Measurements from ENCODE around the gene MADD.
"Not testable (repeated sequence)": the region's sequence is repeated elsewhere in the genome, so short reads cannot be mapped to it uniquely, and the experiment has no call there.

Gene MADD

GRCh38 chr11:47305734-47306483 is 36.0 kb downstream of the MADD start:
- no peak for DNase-seq (ENCODE audit: low read depth)
- H3K4me3 ChIP-seq (ENCODE audit: control insufficient read depth, low read depth, low read length) = no peak overlapping the region

DNA sequence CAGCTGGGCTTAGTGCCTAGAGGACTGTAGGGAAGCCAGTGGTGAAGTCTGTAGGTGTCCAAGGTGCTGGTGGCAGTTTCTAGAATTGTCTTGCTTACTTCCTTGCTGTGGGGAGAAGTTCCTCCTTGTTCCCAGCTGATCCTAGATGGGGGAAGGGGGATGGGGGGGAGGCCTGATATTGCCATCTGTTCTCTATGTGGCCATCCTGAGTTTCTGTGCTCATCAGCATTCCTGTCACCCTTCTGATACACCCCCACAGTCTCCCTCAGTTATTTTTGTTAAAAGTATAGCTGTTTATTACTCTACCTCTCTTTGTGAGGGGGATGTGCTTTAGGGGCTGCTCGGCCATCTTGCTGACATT is 36.5 kb downstream of the MADD start:
- no peak overlapping the region for H3K4me3 ChIP-seq (ENCODE audit: control insufficient read depth, low read depth, low read length)
- no peak for DNase-seq (ENCODE audit: low read depth)
- TF ChIP-seq CTCF (conservative IDR thresholded peaks at IDR 0.05; ENCODE audit: control insufficient read depth, insufficient read depth, low read depth, low read length) = no peak

More at GRCh38 chr11:47305734-47306483, 36.0 kb downstream of the MADD start:
- no peak for TF ChIP-seq CTCF (conservative IDR thresholded peaks at IDR 0.05; ENCODE audit: control insufficient read depth, insufficient read depth, low read depth, low read length)

DNA sequence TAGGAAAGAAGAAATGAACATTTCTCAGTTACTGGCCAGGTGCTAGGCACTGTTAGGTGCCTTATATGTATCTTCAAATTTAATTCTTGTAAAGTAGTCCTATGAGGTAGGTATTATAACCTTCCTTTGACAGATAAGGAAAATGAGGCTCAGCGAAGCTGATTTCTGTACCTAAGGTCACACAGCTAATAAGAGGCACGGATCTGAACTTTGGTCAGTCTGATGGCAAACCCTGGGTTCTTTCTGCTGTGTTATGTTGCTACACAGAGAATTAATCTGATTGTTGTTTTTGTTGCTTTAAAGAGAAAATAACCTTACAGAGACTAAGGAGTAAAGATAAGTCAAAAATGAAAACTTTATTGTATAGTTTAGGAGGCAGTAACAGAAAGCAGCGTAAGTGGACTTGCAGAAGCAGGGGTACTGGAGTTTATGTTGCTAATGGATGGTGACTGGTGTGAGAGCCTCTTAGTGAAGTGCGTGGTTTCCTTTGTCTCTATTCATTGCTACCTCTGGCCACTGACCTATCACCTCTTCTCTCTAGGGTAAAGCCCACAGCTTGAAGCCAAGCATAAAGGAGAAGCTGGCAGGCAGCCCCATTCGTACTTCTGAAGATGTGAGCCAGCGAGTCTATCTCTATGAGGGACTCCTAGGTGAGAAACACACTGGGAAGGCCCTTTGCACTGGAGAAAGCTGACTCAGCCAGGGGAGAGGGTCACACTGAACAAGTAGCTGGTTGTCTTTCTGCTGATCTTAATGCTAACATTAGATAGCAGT is 38.3 kb downstream of the MADD start:
- no peak for DNase-seq (ENCODE audit: low read depth)
- TF ChIP-seq CTCF (conservative IDR thresholded peaks at IDR 0.05; ENCODE audit: control insufficient read depth, insufficient read depth, low read depth, low read length) = no peak
- no peak overlapping the region for H3K4me3 ChIP-seq (ENCODE audit: control insufficient read depth, low read depth, low read length)

DNA sequence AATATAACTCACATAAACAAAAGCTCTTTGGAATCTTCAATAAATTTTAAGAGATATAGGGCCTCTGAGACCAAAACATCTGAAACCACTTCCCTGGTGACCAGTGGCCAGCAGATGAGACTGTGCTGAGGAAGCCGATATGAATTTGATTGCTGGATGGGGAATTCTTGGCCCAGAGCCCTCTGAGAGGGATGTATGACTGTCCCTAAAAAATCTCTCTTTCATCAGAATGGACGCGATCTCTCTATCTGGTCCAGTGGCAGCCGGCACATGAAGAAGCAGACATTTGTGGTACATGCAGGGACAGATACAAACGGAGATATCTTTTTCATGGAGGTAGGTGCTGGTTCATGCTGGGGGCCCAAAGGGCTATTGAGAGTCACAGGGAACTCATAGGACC is 45.1 kb downstream of the MADD start:
- peak; percentile 41 for DNase-seq (ENCODE audit: low read depth)
- no peak for TF ChIP-seq CTCF (conservative IDR thresholded peaks at IDR 0.05; ENCODE audit: control insufficient read depth, insufficient read depth, low read depth, low read length)
- H3K4me3 ChIP-seq (ENCODE audit: control insufficient read depth, low read depth, low read length) = no peak overlapping the region

- H3K4me3 ChIP-seq (ENCODE audit: control insufficient read depth, low read depth, low read length); DNase-seq (ENCODE audit: low read depth): not testable (repeated sequence)
Measured at GRCh38 chr11:47316501-47316900, 46.6 kb downstream of the MADD start.

DNA sequence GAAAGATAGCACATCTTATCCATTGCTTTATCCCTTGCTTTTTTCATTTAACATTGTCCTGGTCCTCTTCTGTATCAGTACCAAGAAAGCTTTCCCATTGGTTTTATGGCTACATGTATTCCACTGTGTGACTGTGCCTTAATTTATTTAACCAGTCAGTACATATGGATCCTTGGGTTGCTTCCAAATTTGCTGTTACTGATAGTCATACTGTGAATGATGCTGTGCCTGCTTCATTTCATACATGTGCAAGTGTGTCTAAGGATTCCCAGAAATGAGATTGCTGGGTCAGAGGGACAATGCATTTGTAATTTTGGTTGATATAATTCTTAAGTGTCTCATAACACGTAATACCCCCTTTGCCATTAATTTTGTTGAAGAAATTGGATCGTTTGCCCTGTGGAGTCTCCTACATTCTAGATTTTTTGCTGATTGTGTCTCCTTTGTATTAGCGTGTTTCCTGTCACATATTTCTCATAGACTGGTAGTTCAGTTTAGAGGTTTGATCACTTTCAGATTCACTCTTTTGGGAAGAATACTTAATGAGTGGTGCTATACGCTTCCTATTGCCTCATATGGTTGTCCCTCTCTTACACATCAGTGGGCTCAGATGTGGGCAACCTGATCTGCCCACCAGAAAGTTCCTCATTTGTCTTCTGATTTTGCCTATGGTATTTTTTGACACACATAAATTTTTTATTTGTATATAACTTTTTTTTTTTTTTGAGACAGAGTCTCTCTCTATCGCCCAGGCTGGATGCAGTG is 47.3 kb downstream of the MADD start:
- H3K4me3 ChIP-seq (ENCODE audit: control insufficient read depth, low read depth, low read length) = no peak overlapping the region
- TF ChIP-seq CTCF (conservative IDR thresholded peaks at IDR 0.05; ENCODE audit: control insufficient read depth, insufficient read depth, low read depth, low read length) = no peak
- DNase-seq (ENCODE audit: low read depth) = peak; percentile 4

DNA sequence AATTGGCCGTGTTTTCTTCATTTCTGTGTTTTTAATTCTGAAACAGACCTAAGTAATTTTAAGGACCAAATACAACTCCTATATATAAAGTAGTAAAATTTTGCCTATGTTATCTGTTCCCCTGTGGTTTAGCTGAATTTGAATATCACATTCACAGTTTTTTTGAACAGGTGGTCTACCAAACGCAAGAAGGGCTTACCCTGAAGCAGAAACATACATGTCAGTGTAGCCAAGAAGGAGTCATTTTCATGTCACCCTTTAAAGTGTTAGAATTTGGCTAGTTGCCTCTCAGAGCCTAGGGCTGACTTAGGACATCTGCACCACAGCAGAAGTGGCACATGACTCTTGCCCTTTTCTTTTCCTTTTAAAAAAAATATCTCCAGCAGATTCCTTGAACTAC is 48.2 kb downstream of the MADD start:
- DNase-seq (ENCODE audit: low read depth) = no peak
- no peak overlapping the region for H3K4me3 ChIP-seq (ENCODE audit: control insufficient read depth, low read depth, low read length)
- no peak for TF ChIP-seq CTCF (conservative IDR thresholded peaks at IDR 0.05; ENCODE audit: control insufficient read depth, insufficient read depth, low read depth, low read length)
